ENCODE measurements around the gene NTHL1. TPM values are rescaled to one million over a fixed set of nuclear protein-coding genes. Genes with fewer than 3 reads are reported as not detected.

The NTHL1 gene
- total and polyA plus RNA-seq, 2 of the 13 experiments (the other 11 are each of a cell fraction or from before 2014, with no cell fraction given): 47.5 to 64.9 TPM

GRCh38 chr16:2003827-2004641, 43.6 kb downstream of the NTHL1 start (continued):
- no peak for TF ChIP-seq REST (IDR thresholded peaks at IDR 0.05; ENCODE audit: borderline replicate concordance in 1 of 2, low read depth in 1 of 2, low read length in 2 of 2)
- TF ChIP-seq RELA (CRISPR knock-in tag; IDR thresholded peaks at IDR 0.05): no peak
- no peak for TF ChIP-seq FOXK2 (IDR thresholded peaks at IDR 0.05)
- peak; percentile 91 for TF ChIP-seq TFAP4 (IDR thresholded peaks at IDR 0.05; ENCODE audit: borderline replicate concordance, low read depth)
- no peak for TF ChIP-seq POGZ (CRISPR knock-in tag; IDR thresholded peaks at IDR 0.05)
- 0 out of 2 replicates have a peak, but pooled peaks have one; percentile 40 for TF ChIP-seq ZNF142 (CRISPR knock-in tag; IDR thresholded peaks at IDR 0.05)
- no peak for TF ChIP-seq ZNF713 (CRISPR knock-in tag; IDR thresholded peaks at IDR 0.05)
- peak; percentile 73 for TF ChIP-seq SALL1 (CRISPR knock-in tag; IDR thresholded peaks at IDR 0.05)
- no peak for TF ChIP-seq PREB (CRISPR knock-in tag; IDR thresholded peaks at IDR 0.05)
- peak; percentile 86 for TF ChIP-seq ZFP90 (CRISPR knock-in tag; IDR thresholded peaks at IDR 0.05; ENCODE audit: borderline replicate concordance)
- TF ChIP-seq FOXA3 (CRISPR knock-in tag; IDR thresholded peaks at IDR 0.05): peak; percentile 48
- TF ChIP-seq ZXDC (CRISPR knock-in tag; IDR thresholded peaks at IDR 0.05): no peak
- 0 out of 2 replicates have a peak, but pooled peaks have one; percentile 27 for TF ChIP-seq ARNTL (CRISPR knock-in tag; IDR thresholded peaks at IDR 0.05)
